ENCODE measurements around the gene SLC43A3.
A peak's percentile ranks its signal among the peaks of the same experiment; 100 is the strongest.
"Not testable (repeated sequence)": the region's sequence is repeated elsewhere in the genome, so short reads cannot be mapped to it uniquely, and the experiment has no call there.

Gene SLC43A3

DNA sequence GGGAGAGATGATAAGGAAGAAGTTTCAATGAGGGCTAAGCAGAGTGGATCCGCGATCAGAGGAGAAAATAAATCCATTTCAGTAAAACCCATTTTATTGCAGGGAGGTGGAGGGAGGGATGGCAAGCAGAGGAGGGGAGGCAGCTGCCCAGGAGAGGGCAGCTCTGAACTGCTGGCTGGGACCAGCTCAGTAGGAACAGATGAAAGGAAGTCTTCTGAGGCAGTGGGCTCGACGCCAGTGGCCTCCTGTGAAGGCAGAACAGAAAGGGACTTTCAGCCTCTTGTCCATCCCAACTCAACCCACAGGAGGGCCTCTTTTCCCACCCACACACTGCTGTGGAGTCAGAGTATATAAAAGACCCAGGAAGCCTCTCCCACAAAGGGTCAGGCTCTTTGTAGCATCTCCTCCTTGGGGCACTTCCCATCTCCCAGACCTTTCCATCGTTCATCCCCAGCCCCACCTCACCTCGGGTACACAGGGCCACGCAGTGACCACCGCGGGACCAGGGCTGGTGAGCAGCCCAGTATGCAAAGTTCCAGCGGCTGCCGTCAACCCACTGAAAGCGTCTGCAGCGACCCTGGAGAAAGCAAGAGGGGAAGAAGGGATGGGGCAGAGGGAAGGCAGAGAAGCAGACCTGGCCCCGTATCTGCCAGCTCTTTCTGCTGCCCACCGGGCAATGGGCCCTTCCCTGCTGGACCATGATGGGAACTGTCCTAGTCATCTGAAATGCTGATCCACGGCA, 39.5 kb downstream of the SLC43A3 start:
- peak in 24 of 51 donors; percentile 1 to 49 (median 18) for DNase-seq

DNA sequence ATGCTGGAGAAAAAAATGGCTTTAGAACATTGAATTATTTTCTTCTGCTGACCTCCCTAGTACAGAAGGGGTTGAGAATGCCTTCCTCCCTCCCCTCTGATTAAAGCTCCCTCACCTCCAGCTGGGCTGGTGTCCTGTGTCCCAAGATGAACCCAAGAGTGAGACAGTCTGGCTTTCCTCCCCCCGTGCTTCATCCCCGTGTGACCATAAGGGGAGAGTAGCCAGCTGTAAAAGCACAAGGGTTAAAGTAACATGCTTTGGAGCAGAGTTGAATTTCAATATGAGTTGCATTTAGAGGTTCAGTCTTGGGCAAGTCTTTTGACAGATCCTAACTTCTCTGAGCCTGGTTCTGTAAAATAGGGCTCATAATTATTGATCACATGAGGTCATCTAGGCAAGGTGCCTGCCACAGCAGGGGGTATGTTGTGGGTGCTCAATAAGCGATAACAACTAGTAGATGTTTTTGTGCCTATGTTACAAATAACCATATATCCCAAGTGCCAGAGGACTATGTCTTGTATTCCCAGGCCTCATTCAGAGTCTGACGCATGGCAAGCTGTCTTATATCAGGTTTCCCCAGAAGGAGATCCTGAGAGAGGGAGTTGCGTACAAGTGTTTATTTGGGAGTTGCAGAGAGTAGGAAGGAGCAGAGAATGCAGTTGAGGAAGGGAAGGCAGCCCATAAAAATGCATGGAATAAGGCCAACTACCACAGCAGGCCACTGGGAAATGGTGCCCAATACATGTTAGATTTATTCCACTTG, 40.6 kb downstream of the SLC43A3 start:
- no peak for DNase-seq

DNA sequence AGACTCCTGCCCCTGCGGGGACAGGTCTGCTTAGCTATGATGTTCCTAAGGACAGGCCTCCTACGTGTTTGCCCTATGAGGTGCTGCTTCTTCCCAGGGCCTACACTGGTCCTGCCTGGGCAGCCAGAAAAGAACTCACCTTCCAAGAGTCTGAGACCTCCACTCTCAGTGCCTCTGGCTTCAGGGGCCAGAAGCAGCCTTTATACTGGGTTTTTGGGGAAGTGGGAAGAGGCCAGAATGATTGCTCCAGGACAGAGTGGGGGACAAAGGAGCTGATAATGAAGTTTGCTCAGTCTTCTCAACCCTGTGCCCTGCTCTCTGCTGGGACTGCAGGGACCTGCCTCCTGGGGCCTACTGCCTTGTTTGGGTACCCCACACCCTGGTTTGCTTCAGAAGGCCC, 45.9 kb downstream of the SLC43A3 start, which contains the start of gene PRG3:
Gene PRG3 (minus strand): TSS at position 176 of the 400 bp plus-strand sequence. CDS start 442 bp downstream, outside the sequence.
- no peak for DNase-seq

DNA sequence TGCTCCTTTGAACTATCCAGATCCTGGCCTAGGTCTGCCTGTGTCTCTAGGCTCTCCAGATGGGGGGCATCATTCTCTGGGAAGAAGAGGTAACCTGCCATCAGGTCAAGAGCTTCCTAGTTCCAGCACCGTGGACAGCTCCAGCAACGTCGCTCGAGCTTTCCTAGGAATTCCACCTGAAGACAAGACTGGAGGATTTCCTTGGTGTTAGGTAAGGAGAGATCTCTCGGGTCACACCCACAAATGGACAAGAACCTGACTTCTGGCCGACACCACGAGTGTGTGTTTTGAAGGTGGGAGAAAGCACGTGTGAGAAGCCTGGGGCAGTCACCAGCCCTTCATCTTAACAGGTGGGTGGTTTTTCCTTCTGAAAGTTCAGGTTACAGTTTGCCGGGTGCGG, 47.2 kb downstream of the SLC43A3 start:
- no peak for DNase-seq

DNA sequence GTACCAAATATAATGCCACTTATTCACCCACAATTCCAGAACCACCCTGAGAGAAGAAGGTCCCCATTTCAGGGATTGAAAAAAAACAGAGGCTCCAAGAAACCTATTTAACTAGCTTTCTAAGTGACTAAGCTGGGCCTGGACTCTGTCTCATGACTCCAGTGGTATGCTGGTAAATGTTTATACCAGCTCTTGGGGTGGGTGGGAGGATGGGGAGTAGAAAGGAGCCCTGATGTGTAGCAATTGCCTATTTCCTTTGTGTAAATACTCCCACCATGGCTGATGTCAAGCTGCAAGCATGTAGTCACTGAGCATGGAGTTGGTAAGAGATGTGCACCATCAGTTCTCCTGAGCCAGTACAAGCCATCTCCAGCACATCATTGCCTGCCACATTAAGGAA, 48.7 kb downstream of the SLC43A3 start:
- peak in 1 of 51 donors; percentile 2 for DNase-seq

DNA sequence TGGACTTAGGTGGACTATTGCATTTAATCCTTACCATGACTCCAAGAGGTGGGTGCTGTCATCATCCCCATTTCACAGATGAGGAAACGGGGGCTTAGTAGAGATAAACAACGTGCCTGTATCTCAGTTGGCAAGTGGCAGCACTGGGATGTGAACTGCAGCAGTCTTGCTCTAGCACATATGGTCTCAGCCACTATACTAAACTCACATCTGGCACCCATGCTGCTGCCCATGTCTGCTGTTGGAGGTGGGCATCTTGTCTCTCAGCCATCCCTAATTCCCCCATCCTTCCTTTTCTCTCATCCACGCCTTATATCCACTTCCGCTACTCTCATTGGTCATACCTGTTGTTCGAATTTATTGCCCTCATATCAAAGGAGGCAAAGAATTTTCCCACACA, 49.8 kb downstream of the SLC43A3 start:
- DNase-seq: peak in 1 of 51 donors; percentile 1

DNA sequence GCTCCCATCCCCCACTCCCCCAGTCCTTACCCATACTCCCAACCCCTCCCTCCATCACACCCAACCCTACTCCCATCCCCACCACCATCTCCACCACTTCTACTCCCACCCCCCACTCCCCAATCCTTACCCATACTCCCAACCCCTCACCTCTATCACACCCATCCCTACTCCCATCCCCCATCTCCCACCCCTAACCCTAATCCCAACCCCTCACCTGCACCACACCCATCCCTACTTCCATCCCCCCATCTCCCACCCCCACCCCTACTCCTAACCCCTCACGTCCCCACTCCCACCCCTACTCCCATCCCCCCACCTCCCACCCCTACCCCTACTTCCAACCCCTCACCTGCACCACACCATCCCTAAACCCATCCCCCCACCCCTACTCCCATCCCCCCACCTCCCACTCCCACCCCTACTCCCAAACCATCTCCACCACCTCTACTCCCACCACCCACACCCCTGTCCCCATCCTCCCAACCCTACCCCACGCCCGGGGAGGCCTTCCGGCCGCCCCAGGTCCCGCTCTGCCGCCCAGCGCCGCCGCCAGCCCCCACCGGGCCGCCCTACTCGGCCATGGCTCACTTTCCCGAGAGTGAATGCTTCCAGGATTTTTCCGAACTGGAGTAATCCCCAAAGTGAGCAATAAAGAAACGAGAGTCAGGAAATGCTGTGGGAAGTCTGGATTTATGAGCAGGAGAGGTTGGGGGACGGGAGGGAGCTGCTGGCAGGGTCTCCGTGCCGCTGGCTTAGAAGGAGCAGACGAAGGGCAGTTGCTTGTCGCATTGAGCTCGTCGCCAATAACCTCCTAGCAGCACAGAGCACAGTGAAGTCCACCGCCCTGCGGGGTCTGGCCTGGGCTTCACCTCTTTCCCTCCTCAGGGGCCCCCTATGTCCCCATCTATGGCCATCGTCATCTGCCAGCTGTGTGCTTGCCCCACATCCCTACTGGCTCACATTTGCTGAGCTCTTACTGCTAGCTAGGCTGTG, 50.5 kb downstream of the SLC43A3 start:
- DNase-seq: no peak

DNA sequence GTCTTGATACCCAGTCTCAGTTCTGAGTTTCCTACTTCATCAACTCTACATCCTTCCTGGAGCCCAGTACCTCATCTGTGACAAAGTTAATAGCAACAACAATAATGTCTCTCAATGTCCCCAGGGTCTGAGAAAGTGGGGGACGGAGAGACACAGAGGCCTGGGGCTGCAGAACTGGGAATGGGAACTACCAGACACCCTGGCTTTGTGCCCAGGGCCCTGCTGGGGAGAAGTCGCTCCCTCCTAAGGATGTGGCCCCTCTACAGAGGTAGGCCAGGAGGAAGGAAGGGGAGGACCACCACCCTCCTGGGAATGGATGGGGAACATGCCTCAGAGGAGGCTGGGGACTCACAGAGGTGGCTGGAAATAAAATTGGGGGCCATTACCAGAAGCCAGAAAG, 51.4 kb downstream of the SLC43A3 start:
- DNase-seq: no peak

DNA sequence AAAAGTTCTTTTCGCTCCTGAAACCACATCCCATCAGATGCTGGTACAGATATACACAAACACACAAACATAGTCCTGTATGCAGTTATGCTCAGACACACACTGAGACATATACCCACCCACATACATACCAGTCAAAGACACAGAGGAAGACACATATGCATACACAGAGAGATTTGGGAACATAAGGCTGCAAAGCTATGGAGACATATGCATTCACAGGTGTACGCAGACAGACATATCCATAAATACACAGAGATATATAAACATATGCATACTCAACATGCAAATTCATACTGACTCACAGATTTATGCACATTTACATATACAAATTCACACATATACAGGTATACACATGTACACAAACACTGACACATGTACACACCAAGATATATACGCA, 52.0 kb downstream of the SLC43A3 start:
- DNase-seq: no peak

DNA sequence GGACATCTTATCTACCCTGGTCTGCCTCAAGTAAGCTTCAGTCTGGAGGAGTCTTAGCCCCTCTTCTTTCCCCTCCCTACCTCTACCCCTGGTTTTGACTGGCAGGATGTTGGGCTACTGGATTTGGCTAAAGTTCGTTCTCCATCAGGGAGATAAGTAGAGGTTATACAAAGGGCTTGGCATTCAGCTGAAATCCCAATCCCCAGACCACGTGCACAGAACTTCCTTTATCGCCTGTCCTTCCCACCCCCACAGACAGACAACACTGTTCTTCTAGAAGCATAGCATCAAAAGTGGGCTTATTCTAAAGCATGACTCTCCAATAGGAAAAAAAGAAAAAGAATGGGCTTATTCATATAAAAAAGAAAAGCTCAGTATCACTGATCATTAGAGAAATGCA, 53.8 kb downstream of the SLC43A3 start:
- DNase-seq: no peak

DNA sequence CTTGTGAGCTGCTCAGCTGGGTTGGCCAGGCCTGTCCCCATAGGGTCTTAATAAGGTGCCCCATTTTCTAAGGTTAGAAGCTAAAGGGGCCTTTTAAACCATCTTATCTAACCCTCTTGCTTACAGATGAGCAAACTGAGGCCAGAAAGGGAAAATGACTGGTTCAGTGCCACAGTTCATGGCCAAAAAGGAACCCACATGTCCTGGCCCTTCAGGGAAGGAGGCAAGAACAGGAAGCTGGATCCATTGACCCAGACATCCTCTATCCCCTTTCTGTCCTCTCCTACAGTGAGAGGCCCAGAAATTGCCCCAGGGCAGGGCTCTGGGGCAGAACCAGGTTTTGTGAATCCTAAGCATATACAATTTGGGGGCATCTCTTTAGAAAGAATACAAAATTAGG, 56.0 kb downstream of the SLC43A3 start:
- DNase-seq: no peak

DNA sequence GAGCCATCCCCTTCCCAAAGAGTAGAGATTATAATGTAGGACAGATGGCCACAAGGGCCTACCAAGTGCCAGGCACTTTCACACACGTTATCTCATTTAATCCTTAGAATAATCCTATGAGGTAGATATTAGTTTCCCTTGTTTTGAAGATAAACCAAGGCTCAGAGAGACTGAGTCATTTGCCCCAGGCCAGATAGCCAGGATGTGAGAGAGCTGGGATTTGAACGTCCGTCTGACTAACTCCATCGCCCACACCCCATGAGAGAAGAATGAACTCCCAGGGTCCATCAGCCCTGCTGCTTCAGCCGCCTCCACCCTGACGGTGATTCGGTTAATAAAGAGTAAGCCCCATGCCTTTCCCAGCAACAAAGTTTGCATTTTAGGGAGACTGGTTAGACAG, 56.7 kb downstream of the SLC43A3 start:
- no peak for DNase-seq

DNA sequence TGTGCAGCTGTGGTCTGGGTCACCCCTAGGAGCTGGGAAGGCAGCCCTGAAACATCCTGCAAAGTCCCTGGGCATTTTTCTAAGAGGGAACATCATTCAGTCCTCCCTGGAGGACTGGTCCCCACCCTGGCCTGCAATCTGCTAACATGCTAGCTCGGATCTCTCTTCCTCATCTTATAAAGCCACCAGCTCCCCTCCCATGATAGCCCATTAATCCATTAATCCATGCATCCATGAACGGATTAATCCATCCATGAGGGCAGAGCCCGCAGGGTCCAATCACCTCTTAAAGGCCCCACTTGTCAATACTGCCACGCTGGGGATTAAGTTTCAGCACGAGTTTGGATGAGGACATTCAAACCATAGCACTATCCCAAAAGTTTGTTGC, 58.1 kb downstream of the SLC43A3 start:
- no peak for DNase-seq

DNA sequence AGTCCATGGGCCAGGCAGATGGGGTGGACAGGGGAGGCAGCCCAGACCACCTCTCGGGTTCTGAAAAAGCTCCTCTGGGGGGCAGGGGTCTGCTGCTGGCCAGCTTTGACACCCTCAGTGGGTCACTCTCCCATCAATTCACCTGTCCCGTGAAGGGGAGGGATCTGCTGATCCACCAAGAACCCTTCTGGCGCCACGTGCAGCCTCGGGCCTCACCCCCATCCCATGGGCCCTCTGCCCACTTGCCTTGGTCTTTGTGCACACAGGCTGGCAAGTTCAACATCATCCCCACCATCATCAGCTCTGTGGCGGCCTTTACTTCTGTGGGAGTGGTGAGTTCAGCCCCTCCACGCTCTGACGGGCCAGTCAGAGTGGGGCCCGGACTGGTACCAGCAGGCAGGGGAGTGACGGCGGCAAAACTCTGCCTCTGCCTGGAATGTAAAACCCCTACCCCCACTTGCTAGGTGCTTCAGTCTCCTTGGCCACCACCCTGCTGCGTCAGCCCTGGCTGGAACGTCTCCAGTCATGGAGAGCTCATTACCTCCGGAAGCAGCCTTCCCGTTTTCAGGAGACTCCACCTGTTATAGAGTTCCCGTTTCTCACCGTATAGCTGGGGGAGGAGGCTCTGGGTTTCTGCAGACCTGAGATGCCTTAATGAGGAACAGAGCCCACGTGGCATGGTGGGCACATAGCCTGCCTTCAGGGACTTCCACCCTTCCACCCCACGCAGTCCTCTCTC, 58.6 kb downstream of the SLC43A3 start:
- DNase-seq: no peak

DNA sequence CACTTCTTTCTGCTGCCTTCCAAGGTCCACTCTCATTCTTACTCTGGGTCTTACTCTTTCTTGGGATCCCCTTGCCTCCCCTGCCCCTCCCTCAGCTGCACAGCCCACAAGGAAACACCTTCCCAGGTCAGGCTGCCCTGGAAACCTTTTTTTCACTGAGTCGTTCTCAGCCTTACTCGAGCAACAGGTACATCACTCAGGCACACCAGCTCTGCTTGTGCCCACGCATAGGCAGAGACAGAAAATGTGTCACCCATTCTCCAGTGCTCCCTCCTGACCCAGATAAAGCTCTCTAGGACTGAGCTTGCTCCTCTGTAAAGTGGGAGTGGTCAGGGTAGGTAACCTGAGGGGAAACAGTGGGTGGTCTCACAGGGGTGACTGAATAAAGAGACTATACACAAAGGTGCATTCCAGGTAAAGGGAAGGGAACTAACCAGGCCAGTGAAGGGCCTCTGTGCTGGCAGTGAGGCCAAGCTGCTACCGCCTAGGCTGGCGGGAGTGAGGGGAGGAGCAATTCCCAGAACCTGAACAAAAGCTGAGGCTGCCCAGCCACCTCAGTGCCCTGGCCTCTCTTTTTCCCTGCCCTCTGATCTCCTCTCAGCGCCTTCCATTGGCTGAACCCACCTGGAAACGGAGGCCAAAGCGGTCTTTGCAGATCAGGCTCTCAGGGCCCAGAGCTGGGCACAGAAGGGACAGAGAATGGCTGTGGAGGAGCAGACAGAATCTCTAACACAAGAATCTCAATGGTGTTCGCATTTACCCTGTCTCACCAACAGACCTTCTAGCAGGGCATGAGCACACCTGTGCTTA, 61.9 kb downstream of the SLC43A3 start:
- DNase-seq: no peak

DNA sequence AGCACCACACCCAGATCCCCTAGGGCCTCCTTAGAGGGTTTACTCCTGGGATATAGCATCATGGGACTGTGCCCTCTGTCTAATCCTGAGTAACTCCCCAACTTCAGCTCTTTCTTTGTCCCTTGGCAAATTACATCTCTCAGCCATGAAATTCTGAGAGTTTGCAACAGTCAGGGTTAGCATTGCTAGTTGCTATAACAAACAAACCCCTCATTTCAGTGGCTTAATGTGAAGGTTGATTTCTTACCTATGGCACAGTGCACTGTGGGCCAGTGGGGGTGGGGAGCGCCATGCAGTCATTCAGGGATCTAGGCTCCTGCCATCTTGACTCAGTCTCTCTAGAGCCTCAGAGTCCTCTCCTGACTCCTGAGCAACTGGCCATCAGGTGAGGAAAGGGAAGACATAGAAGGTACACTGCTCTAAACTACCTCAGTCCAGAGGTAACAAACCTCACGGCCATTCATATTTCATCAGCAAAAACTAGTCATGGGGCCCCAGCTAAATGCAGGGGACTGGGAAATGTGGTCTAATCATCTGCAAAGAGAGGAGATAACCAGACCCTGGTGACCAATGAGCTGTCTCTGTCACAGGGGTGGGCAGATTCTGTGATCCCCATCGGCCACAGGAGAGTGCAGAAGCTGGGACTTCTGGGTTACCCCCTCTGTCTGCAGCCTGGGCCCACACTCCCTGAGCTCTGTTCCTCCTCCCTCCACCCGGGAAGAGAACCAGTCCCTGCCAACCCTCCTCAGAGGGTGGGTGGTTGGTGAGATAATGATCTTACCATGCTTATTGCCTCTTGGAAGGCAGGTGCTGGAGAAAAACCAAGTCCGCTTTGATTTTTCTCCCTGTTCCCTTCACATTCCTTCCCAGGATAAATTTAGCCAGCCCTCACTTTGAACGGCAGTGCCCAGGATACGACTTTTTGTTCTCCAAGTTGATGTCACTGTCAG, 63.5 kb downstream of the SLC43A3 start:
- DNase-seq: no peak

DNA sequence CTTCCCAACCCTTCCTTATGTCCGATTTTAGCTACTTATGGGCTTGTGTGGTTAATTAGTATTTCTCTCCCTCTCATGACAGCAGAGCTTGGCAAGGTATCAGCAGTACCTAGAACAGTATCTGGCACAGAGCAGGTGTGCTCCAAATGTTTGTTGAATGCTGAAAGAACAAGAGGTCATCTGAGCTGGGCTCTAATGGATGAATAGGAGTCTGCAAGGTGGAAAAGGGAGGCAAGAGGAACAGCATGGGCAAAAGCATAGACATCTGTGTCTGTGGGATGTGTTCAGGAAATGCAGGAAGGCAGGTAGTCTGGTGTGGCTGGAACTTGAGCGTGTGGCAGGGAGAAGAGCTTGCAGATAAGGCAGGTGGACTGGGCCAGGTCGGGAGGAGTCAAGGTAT, 65.0 kb downstream of the SLC43A3 start:
- DNase-seq: no peak

DNA sequence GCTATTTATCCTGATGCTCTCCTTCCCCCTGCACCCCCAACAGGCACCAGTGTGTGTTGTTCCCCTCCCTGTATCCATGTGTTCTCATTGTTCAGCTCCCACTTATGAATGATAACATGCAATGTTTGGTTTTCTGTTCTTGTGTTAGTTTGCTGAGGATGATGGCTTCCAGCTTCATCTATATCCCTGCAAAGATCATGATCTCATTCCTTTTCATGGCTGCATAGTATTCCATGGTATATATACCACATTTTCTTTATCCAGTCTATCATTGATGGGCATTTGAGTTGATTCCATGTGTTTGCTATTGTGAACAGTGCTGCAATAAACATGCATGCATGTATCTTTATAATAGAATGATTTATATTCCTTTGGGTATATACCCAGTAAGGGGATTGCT, 65.5 kb downstream of the SLC43A3 start:
- not testable (repeated sequence) for DNase-seq

DNA sequence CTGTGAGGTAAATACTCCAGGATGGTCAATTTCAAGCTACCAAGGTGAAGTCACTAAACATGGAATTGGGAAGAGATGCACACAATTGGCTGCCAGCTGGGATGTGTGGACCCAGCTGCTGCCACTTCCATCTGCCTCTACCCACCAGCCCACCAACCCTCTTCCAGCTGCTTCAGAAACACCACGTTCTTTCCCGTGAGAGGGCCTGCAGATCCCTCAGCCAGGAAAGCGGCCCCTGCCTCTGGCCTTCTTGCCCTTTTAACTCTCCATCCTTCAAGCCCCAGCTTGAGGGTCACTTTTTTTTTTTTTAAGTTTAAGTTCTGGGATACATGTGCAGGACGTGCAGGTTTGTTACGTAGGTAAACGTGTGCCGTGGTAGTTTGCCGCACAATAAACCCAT, 65.9 kb downstream of the SLC43A3 start:
- DNase-seq: no peak

Data from hypothalamus (tissue), 51 donors.